Prostate gland (tissue), 2 donors: ENCODE results near the gene SPEF1.

Experiments
- POLR2A ChIP-seq: fragments of 450-650 bp; IDR thresholded peaks from one replicate; pipeline ENCODE4 v1.6.1; 2016; ENCODE audit warnings: antibody characterized with exemption, mild to moderate bottlenecking
- TF ChIP-seq, protein P1 (sequence below), 4 experiments: fragments of 200-600 bp in 2 of 4; fragments of 450-650 bp in 2 of 4; sonication (generic) in 2 of 4; IDR thresholded peaks; 1 replicate in 3 of 4; 2 replicates in 1 of 4; pipeline ENCODE4 v1.5.1; 2016 to 2019; ENCODE audit warnings: antibody characterized with exemption in 4 of 4, mild to moderate bottlenecking in 2 of 4, moderate library complexity in 2 of 4

DNA sequence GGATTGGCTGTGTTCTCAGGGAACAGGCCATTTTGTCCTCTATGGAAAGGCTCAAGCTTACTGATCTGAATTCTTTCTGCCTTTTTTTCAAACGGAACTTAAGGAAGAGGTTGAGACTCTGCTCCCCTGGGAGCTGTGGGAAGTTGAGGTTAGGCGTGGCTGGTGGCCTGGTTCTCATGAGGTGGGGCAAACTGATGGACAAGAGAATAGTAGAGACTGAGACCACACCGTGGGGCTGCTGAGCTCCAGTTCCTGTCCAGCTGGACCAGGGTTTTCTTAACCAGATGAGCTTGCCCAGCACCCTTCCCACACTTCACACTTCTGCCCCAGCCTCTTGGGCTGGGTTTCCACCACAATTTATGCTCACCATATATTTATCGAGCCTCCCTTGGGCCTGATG is 45.2 kb upstream of the SPEF1 start:
- no peak for TF ChIP-seq POLR2A
- TF ChIP-seq, protein P1, sequence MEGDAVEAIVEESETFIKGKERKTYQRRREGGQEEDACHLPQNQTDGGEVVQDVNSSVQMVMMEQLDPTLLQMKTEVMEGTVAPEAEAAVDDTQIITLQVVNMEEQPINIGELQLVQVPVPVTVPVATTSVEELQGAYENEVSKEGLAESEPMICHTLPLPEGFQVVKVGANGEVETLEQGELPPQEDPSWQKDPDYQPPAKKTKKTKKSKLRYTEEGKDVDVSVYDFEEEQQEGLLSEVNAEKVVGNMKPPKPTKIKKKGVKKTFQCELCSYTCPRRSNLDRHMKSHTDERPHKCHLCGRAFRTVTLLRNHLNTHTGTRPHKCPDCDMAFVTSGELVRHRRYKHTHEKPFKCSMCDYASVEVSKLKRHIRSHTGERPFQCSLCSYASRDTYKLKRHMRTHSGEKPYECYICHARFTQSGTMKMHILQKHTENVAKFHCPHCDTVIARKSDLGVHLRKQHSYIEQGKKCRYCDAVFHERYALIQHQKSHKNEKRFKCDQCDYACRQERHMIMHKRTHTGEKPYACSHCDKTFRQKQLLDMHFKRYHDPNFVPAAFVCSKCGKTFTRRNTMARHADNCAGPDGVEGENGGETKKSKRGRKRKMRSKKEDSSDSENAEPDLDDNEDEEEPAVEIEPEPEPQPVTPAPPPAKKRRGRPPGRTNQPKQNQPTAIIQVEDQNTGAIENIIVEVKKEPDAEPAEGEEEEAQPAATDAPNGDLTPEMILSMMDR (IDR thresholded peaks at IDR 0.05), result no peak
